HG03108 (cell line): ENCODE measurements around the gene AGAP3.

ENCODE experiments used
- ATAC-seq: cut with Tn5 transposase; IDR thresholded peaks from one replicate; pipeline ENCODE4 v1.9.1; 2021; ENCODE audit warnings: moderate library complexity; ENCODE audit not compliant: unreplicated experiment

The AGAP3 gene

GRCh38 chr7:151179287-151179860, 93.1 kb downstream of the AGAP3 start:
- no peak for ATAC-seq

- ATAC-seq, result no peak
Measured at GRCh38 chr7:151179946-151180345, 93.7 kb downstream of the AGAP3 start.

- no peak for ATAC-seq
Measured at GRCh38 chr7:151181011-151181431, 94.7 kb downstream of the AGAP3 start.

- no peak for ATAC-seq
Measured at GRCh38 chr7:151185762-151186639, 99.7 kb downstream of the AGAP3 start.

- ATAC-seq, result no peak
Measured at GRCh38 chr7:151186640-151187408, 100.5 kb downstream of the AGAP3 start, which contains the start of gene ASB10. Gene ASB10, minus strand, starts transcription at chr7:151187250. Its CDS starts 120 bp downstream, at chr7:151187130.

- no peak for ATAC-seq
Measured at GRCh38 chr7:151187409-151188251, 101.4 kb downstream of the AGAP3 start.

- no peak for ATAC-seq
Measured at GRCh38 chr7:151188252-151188542, 101.9 kb downstream of the AGAP3 start.

- no peak for ATAC-seq
Measured at GRCh38 chr7:151189038-151189437, 102.8 kb downstream of the AGAP3 start.

GRCh38 chr7:151191544-151191943, 105.3 kb downstream of the AGAP3 start:
- ATAC-seq, result no peak

- no peak for ATAC-seq
Measured at GRCh38 chr7:151192002-151192539, 105.8 kb downstream of the AGAP3 start.

- no peak for ATAC-seq
Measured at GRCh38 chr7:151193203-151193978, 107.1 kb downstream of the AGAP3 start.
